Left ventricle myocardium inferior (tissue), 1 donor: ENCODE measurements around the gene SHISA5. TPM values are rescaled to one million over a fixed set of nuclear protein-coding genes. Genes with fewer than 3 reads are reported as not detected.

Source experiments
- DNase-seq: peaks from one replicate; pipeline ENCODE4 v3.0.0-alpha.2; 2020
- H3K27ac ChIP-seq: fragments of 200-600 bp; replicated peaks from 2 replicates; pipeline ENCODE4 v1.8.0; 2021
- H3K27me3 ChIP-seq: fragments of 200-600 bp; 2 replicates; pipeline ENCODE4 v1.8.0; 2021; ENCODE audit warnings: low read depth
- H3K36me3 ChIP-seq: fragments of 200-600 bp; 2 replicates; pipeline ENCODE4 v1.8.0; 2021
- H3K4me1 ChIP-seq: fragments of 200-600 bp; 2 replicates; pipeline ENCODE4 v1.8.0; 2021
- H3K4me3 ChIP-seq: fragments of 200-600 bp; 2 replicates; pipeline ENCODE4 v1.8.0; 2021; ENCODE audit warnings: mild to moderate bottlenecking, moderate library complexity
- H3K9me3 ChIP-seq: fragments of 200-600 bp; replicated peaks from 2 replicates; pipeline ENCODE4 v1.8.0; 2021
- intact Hi-C: fragments of 100-400 bp; cut with micrococcal nuclease; formaldehyde crosslinking; loops from one replicate; pipeline ENCODE4 v1.11.0; 2022
- total RNA-seq: library from RNA; stranded (reverse); fragmentation: NEBNext Ultra II Directional; extraction: Animal tissue kit (Norgen Biotek cat#: 25700); gene quantifications from one replicate; pipeline ENCODE4 v1.2.1, GENCODE V29; 2021
- TF ChIP-seq, protein P1 (sequence below): fragments of 200-600 bp; IDR thresholded peaks from 2 replicates; pipeline ENCODE4 v1.8.0; 2021; ENCODE audit warnings: antibody characterized with exemption, mild to moderate bottlenecking, borderline replicate concordance
- donor health status: DM: no; HTN: yes; CAD: no; lungs with severe emphysema.

SHISA5 gene
- total RNA-seq, 1 donor from 2014 or later: 47.3 TPM

DNA sequence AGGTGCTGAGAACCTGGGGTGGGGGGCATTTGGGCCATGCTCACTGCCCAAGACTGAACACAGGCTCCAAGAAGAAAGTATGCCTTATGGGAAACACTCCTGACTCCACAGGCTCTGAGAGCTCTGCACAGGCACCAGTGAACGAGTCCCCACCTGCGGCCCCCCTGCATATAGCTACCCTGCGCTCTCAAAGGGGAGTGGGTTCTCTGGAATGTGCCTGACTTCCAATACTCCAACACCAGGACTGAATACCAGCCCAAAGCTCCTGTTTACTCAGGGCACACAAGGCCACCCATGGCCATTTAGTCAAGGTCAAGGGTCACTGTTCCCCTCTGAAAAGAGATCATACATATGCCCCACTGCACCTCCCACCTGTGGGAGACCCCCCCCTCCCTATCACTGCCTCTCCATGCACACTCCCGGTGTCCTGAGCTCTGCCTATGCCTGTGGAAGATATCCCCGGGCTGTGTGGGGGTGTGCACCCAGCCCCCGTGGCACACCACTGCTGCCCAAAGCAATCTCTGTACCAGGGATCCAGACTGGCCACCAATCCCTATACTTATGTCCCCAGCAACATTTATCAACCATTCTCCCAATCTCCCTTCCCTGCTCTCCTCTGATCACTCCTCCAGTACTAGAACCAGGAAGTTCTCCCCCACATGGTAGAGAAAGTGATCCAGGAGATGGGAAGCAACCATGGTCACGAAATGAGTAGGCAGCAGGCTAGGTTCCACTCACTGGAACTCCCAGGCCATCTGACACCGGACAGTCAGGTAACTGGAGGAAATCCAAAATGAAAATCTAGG lies 72.5 kb downstream of the SHISA5 start:
- Histone ChIP-seq H3K27ac (peak overlapping the region; percentile 94), H3K4me1 (peaks cover 59% of the 10 kb centered on the region), H3K9me3 (no peaks in the 10 kb centered on the region), H3K27me3 (no peaks in the 10 kb centered on the region), H3K4me3 (no peak overlapping the region), H3K36me3 (peaks cover 15% of the 10 kb centered on the region)
- TF ChIP-seq, protein P1, sequence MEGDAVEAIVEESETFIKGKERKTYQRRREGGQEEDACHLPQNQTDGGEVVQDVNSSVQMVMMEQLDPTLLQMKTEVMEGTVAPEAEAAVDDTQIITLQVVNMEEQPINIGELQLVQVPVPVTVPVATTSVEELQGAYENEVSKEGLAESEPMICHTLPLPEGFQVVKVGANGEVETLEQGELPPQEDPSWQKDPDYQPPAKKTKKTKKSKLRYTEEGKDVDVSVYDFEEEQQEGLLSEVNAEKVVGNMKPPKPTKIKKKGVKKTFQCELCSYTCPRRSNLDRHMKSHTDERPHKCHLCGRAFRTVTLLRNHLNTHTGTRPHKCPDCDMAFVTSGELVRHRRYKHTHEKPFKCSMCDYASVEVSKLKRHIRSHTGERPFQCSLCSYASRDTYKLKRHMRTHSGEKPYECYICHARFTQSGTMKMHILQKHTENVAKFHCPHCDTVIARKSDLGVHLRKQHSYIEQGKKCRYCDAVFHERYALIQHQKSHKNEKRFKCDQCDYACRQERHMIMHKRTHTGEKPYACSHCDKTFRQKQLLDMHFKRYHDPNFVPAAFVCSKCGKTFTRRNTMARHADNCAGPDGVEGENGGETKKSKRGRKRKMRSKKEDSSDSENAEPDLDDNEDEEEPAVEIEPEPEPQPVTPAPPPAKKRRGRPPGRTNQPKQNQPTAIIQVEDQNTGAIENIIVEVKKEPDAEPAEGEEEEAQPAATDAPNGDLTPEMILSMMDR: no peak
- intact Hi-C loops: loop anchor here (10.0 kb wide), 1 partner anchor 157 kb away; no protein-coding TSS in a partner anchor
- DNase-seq: no peak

DNA sequence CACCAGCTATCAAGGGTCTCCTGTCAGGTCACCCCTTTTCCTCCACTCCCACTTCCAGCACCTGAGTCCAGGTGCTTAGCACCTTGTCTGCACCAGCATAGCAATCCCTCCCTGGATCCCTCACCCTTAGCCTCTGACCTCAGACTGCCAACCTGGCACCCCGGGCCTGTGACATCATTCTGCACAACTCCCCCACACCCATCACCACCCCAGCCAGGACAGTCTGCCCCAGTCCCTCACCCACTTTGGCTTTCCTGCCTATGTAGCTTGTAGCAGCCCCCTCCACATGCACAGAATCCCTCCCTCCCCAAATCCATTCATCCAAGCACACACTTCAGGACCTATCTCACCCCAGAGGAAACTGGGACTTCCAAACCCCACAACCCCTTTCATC lies 73.3 kb downstream of the SHISA5 start:
- intact Hi-C loops: loop anchor here (10.0 kb wide), 1 partner anchor 156 kb away; no protein-coding TSS in a partner anchor

DNA sequence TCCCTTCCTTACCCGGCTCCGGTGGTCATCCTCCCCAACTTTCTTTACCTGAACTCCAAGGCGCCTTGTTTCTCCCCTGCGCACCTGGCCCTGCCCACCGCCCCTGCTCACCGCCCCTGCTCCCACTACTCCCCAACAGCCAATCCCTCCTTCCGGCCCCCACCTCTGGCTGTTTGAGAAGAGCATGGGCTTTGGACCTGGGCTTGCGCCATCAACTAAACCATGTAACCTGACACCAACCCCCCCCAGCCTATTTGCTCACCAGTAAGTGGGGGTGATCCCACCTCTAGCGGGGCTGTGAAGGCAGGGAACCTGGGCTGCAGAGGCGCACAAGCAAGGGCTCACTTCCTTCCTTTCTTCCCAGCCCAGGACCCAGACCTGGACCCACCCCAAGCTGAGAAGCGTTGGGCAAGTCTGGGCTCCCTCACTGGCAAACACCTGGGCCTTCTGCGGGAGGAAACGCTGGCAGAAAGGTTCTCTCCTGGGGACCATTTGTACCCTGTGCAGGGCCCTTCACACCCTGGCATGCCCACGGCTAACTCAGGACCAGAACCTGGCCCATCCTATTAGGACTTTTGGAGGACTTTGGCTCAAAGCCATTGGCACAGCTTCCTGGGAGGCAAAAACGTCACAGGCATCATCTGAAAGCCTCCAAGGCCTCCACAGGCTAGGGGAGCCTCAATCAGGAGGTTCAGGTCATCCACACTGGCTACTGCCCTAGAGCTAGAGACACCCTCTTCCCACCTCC lies 73.8 kb downstream of the SHISA5 start, which contains the start of gene PLXNB1:
Gene PLXNB1 (minus strand): TSS at position 127 of the 748 bp plus-strand sequence. CDS start 5,475 bp downstream, outside the sequence.
- Histone ChIP-seq H3K9me3 (no peaks in the 10 kb centered on the region), H3K4me1 (peaks cover 68% of the 10 kb centered on the region), H3K36me3 (peaks cover 15% of the 10 kb centered on the region), H3K27me3 (no peaks in the 10 kb centered on the region), H3K4me3 (peak within 1 kb of the TSS; percentile 92), H3K27ac (peak within 1 kb of the TSS; percentile 94)
- TF ChIP-seq, protein P1: no peak
- intact Hi-C loops: loop anchor here (10.0 kb wide), 1 partner anchor 155 kb away; no protein-coding TSS in a partner anchor
- peak; percentile 35 for DNase-seq

More for the DNA sequence above, 73.3 kb downstream of the SHISA5 start:
- Histone ChIP-seq H3K27ac (peak overlapping the region; percentile 94), H3K27me3 (no peaks in the 10 kb centered on the region), H3K4me1 (peaks cover 62% of the 10 kb centered on the region), H3K36me3 (peaks cover 15% of the 10 kb centered on the region), H3K9me3 (no peaks in the 10 kb centered on the region), H3K4me3 (no peak overlapping the region)
- DNase-seq: no peak
- TF ChIP-seq, protein P1: no peak

DNA sequence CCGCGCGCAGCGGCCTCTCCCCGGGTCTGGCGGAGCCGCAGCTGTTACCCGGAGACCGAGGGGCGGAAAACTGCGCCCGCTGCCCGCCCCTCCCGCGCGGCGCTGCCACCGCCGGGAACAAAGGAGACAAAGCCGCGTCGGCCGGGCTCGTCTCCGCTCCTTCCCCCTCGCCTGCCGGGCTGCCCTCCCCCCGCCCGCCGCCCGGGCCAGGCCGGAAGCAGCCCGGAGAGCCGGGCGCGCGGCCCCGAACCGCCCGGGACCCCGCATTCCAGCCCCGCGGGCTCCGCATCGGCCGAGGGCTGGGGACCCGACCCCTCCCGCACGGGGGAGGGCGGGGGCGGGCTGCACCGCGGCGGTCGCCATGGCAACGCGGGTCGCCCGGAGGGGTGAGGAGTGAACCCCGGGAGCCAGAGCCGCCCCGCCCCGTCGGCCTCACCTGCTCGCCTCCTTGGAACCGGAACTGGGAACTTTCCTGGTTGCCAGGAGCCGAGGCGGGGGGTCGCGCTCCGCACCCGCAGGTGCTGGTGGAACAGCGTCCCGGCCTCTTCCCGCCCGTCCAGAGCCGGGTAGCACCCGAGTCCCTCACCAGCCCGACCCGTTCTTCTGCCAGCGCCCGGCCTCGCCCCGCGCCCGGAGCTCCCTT lies 74.5 kb downstream of the SHISA5 start:
- H3K9me3 ChIP-seq: no peaks in the 10 kb centered on the region
- H3K27ac ChIP-seq: peak overlapping the region; percentile 94
- intact Hi-C loops: no loop called here
- peak overlapping the region; percentile 92 for H3K4me3 ChIP-seq
- TF ChIP-seq, protein P1: no peak
- DNase-seq: peak; percentile 45
- H3K36me3 ChIP-seq: peaks cover 15% of the 10 kb centered on the region
- no peaks in the 10 kb centered on the region for H3K27me3 ChIP-seq
- peaks cover 70% of the 10 kb centered on the region for H3K4me1 ChIP-seq
